Activated naive CD4-positive, alpha-beta T cell treated with anti-CD3 and anti-CD28 coated beads for 36 hours (primary cell): ENCODE results near the gene ITCH. TPM values are rescaled to one million over a fixed set of nuclear protein-coding genes. Genes with fewer than 3 reads are reported as not detected.
"Not testable (repeated sequence)": the region's sequence is repeated elsewhere in the genome, so short reads cannot be mapped to it uniquely, and the experiment has no call there.

Source experiments
- CTCF ChIA-PET: fragments of 350-600 bp; sonication (Branson Sonifier 250); formaldehyde crosslinking; loops from one replicate; lab custom pipeline; 2021; ENCODE audit warnings: antibody characterized with exemption; lab: Charles Lee
- DNase-seq: peaks from one replicate; pipeline ENCODE4 v3.0.0-alpha.2; 2020
- H3K27ac Mint-ChIP-seq: one replicate; pipeline ENCODE4 v1.8.0; 2021; ENCODE audit warnings: mild to moderate bottlenecking, mixed read lengths
- H3K27me3 Mint-ChIP-seq: one replicate; pipeline ENCODE4 v1.8.0; 2021; ENCODE audit warnings: low read depth, mixed read lengths
- H3K36me3 Mint-ChIP-seq: one replicate; pipeline ENCODE4 v1.8.0; 2021; ENCODE audit warnings: low read depth, mixed read lengths
- H3K4me1 Mint-ChIP-seq: one replicate; pipeline ENCODE4 v1.8.0; 2021; ENCODE audit warnings: low read depth, mixed read lengths
- H3K4me3 Mint-ChIP-seq: one replicate; pipeline ENCODE4 v1.8.0; 2021; ENCODE audit warnings: mild to moderate bottlenecking, moderate library complexity, mixed read lengths
- H3K9me3 Mint-ChIP-seq: one replicate; pipeline ENCODE4 v1.8.0; 2021; ENCODE audit warnings: mixed read lengths
- intact Hi-C: fragments of 100-400 bp; cut with micrococcal nuclease; formaldehyde crosslinking; loops from one replicate; pipeline ENCODE4 v1.15.1; 2023
- total RNA-seq, 2 experiments: library from RNA; stranded (reverse); gene quantifications; one replicate each; pipeline ENCODE4 v1.2.3, GENCODE V29; 2021

The ITCH gene
- total RNA-seq, 2 experiments from 2014 or later, result 35.3 to 40.0 TPM

- H3K27me3 Mint-ChIP-seq, intact Hi-C loops, H3K4me1 Mint-ChIP-seq, H3K36me3 Mint-ChIP-seq, H3K27ac Mint-ChIP-seq, DNase-seq, H3K9me3 Mint-ChIP-seq, H3K4me3 Mint-ChIP-seq: not testable (repeated sequence)
- CTCF ChIA-PET, result interaction anchor here (1.5 kb wide), 1 partner anchor 34 kb away, joined by 4 read pairs; no protein-coding TSS in a partner anchor
Measured at GRCh38 chr20:34346533-34346865, 16.6 kb upstream of the ITCH start.

GRCh38 chr20:34347571-34347970, 15.5 kb upstream of the ITCH start:
- Mint-ChIP-seq H3K27me3 (no peaks in the 10 kb centered on the region), H3K36me3 (no peaks in the 10 kb centered on the region), H3K9me3 (no peaks in the 10 kb centered on the region), H3K27ac (no peak overlapping the region), H3K4me1 (no peaks in the 10 kb centered on the region), H3K4me3 (no peak overlapping the region)
- intact Hi-C loops, result no loop called here
- DNase-seq, result no peak
- CTCF ChIA-PET, result no interaction called here

- Mint-ChIP-seq H3K27ac (no peak overlapping the region), H3K36me3 (no peaks in the 10 kb centered on the region), H3K4me3 (no peak overlapping the region), H3K9me3 (no peaks in the 10 kb centered on the region), H3K27me3 (no peaks in the 10 kb centered on the region), H3K4me1 (no peaks in the 10 kb centered on the region)
- CTCF ChIA-PET, result interaction anchor here (1.0 to 1.3 kb wide), 3 partner anchors 35 to 38 kb away, joined by 3 to 5 read pairs (median 3); no protein-coding TSS in a partner anchor
- intact Hi-C loops, result no loop called here
- no peak for DNase-seq
Measured at GRCh38 chr20:34350095-34350494, 13.0 kb upstream of the ITCH start.

GRCh38 chr20:34353467-34353866, 9.6 kb upstream of the ITCH start:
- H3K4me3 Mint-ChIP-seq, H3K36me3 Mint-ChIP-seq, H3K4me1 Mint-ChIP-seq, H3K27me3 Mint-ChIP-seq, H3K9me3 Mint-ChIP-seq, DNase-seq, intact Hi-C loops, H3K27ac Mint-ChIP-seq: not testable (repeated sequence)
- CTCF ChIA-PET, result interaction anchor here (1.0 kb wide), 1 partner anchor 28 kb away, joined by 3 read pairs; no protein-coding TSS in a partner anchor

- H3K36me3 Mint-ChIP-seq, result no peaks in the 10 kb centered on the region
- no peaks in the 10 kb centered on the region for H3K4me1 Mint-ChIP-seq
- H3K27me3 Mint-ChIP-seq, result no peaks in the 10 kb centered on the region
- no peaks in the 10 kb centered on the region for H3K9me3 Mint-ChIP-seq
- intact Hi-C loops, result no loop called here
- H3K4me3 Mint-ChIP-seq, result no peak overlapping the region
- CTCF ChIA-PET, result no interaction called here
- H3K27ac Mint-ChIP-seq, result no peak overlapping the region
- no peak for DNase-seq
Measured at GRCh38 chr20:34355427-34355826, 7.6 kb upstream of the ITCH start.

- H3K4me3 Mint-ChIP-seq, H3K27ac Mint-ChIP-seq, H3K27me3 Mint-ChIP-seq, H3K4me1 Mint-ChIP-seq, DNase-seq, H3K36me3 Mint-ChIP-seq, H3K9me3 Mint-ChIP-seq, intact Hi-C loops: not testable (repeated sequence)
- CTCF ChIA-PET, result interaction anchor here (0.6 kb wide), 2 partner anchors 45 to 57 kb away, joined by 3 to 5 read pairs; no protein-coding TSS in a partner anchor
Measured at GRCh38 chr20:34359729-34360128, 3.3 kb upstream of the ITCH start.

- no peak for DNase-seq
- CTCF ChIA-PET, result interaction anchor here (0.6 to 2.0 kb wide), 3 partner anchors 50 to 407 kb away, joined by 3 to 10 read pairs (median 4); no protein-coding TSS in a partner anchor
- H3K36me3 Mint-ChIP-seq, result peaks cover 11% of the 10 kb centered on the region
- H3K4me1 Mint-ChIP-seq, result peaks cover 30% of the 10 kb centered on the region
- H3K9me3 Mint-ChIP-seq, result no peaks in the 10 kb centered on the region
- intact Hi-C loops, result loop anchor here (1.0 to 2.0 kb wide), 9 partner anchors 43 to 593 kb away; partner anchors contain the start of genes AHCY, CHMP4B, EIF2S2 and GSS
- H3K4me3 Mint-ChIP-seq, result peak overlapping the region; percentile 97
- H3K27me3 Mint-ChIP-seq, result no peaks in the 10 kb centered on the region
- H3K27ac Mint-ChIP-seq, result peak overlapping the region; percentile 95
Measured at GRCh38 chr20:34362502-34363061, 491 bp upstream of the ITCH start.

- Mint-ChIP-seq H3K4me3 (peak overlapping the region; percentile 97), H3K27ac (peak overlapping the region; percentile 95), H3K4me1 (peaks cover 37% of the 10 kb centered on the region), H3K9me3 (no peaks in the 10 kb centered on the region), H3K27me3 (no peaks in the 10 kb centered on the region), H3K36me3 (peaks cover 13% of the 10 kb centered on the region)
- intact Hi-C loops, result loop anchor here (1.0 to 2.0 kb wide), 9 partner anchors 42 to 592 kb away; partner anchors contain the start of genes AHCY, CHMP4B, EIF2S2 and GSS
- CTCF ChIA-PET, result interaction anchor here (0.8 to 2.0 kb wide), 3 partner anchors 51 to 406 kb away, joined by 3 to 10 read pairs (median 5); no protein-coding TSS in a partner anchor
- peak; percentile 52 for DNase-seq
Measured at GRCh38 chr20:34363465-34364222, 571 bp downstream of the ITCH start.

- peak overlapping the region; percentile 78 for H3K27ac Mint-ChIP-seq
Measured at GRCh38 chr20:34364223-34364506, 1.1 kb downstream of the ITCH start.

GRCh38 chr20:34365765-34366213, 2.7 kb downstream of the ITCH start:
- Mint-ChIP-seq H3K27ac (no peak overlapping the region), H3K27me3 (no peaks in the 10 kb centered on the region), H3K9me3 (no peaks in the 10 kb centered on the region), H3K4me3 (peak overlapping the region; percentile 12), H3K36me3 (peaks cover 30% of the 10 kb centered on the region), H3K4me1 (peaks cover 50% of the 10 kb centered on the region)
- intact Hi-C loops, result no loop called here
- DNase-seq, result peak; percentile 20
- CTCF ChIA-PET, result interaction anchor here (1.8 kb wide), 1 partner anchor 53 kb away, joined by 6 read pairs; no protein-coding TSS in a partner anchor

More at GRCh38 chr20:34364223-34364506, 1.1 kb downstream of the ITCH start:
- intact Hi-C loops, result no loop called here
- peaks cover 42% of the 10 kb centered on the region for H3K4me1 Mint-ChIP-seq
- peak overlapping the region; percentile 88 for H3K4me3 Mint-ChIP-seq
- no peak for DNase-seq
- no peaks in the 10 kb centered on the region for H3K9me3 Mint-ChIP-seq
- CTCF ChIA-PET, result interaction anchor here (1.1 kb wide), 1 partner anchor 51 kb away, joined by 5 read pairs; no protein-coding TSS in a partner anchor
- no peaks in the 10 kb centered on the region for H3K27me3 Mint-ChIP-seq
- peaks cover 17% of the 10 kb centered on the region for H3K36me3 Mint-ChIP-seq

GRCh38 chr20:34367155-34367554, 4.1 kb downstream of the ITCH start:
- no peak overlapping the region for H3K4me3 Mint-ChIP-seq
- intact Hi-C loops, result no loop called here

GRCh38 chr20:34367911-34368310, 4.8 kb downstream of the ITCH start:
- Mint-ChIP-seq H3K36me3 (peaks cover 34% of the 10 kb centered on the region), H3K4me1 (peaks cover 47% of the 10 kb centered on the region)
- H3K4me3 Mint-ChIP-seq, intact Hi-C loops, CTCF ChIA-PET, H3K27ac Mint-ChIP-seq, H3K9me3 Mint-ChIP-seq, H3K27me3 Mint-ChIP-seq, DNase-seq: not testable (repeated sequence)

More at GRCh38 chr20:34367155-34367554, 4.1 kb downstream of the ITCH start:
- Mint-ChIP-seq H3K4me1 (peaks cover 50% of the 10 kb centered on the region), H3K27me3 (no peaks in the 10 kb centered on the region), H3K9me3 (no peaks in the 10 kb centered on the region), H3K36me3 (peaks cover 31% of the 10 kb centered on the region), H3K27ac (no peak overlapping the region)
- CTCF ChIA-PET, result no interaction called here
- DNase-seq, result no peak
